ENCODE measurements around the gene MRTFB. TPM values are rescaled to one million over a fixed set of nuclear protein-coding genes. Genes with fewer than 3 reads are reported as not detected.
"Not testable (repeated sequence)": the region's sequence is repeated elsewhere in the genome, so short reads cannot be mapped to it uniquely, and the experiment has no call there.

Gene MRTFB
- total and polyA plus RNA-seq, 11 donors, result 8.0 to 38.3 (median 25.3) TPM

- Histone ChIP-seq H3K27me3 (no peaks in the 10 kb centered on the region), H3K4me3 (no peak overlapping the region), H3K4me1 (peaks cover 0 to 53% (median 20%) of the 10 kb centered on the region in 12 donors), H3K9me3 (no peaks in the 10 kb centered on the region), H3K27ac (peak overlapping the region in 5 of 12 donors; percentile 8 to 48 (median 17)), H3K36me3 (no peaks in the 10 kb centered on the region)
- no peak for TF ChIP-seq POLR2A (IDR thresholded peaks at IDR 0.05)
- no peak for TF ChIP-seq CTCF (IDR thresholded peaks at IDR 0.05)
- peak in 1 of 5 donors; percentile 25 for DNase-seq
- WGBS, 4 donors, result 63 to 77% (median 68%) methylated on average over 4 of the region's 4 CpGs
- ATAC-seq, result peak; percentile 61 to 87 (median 64)
- intact Hi-C loops (cut with DNase I), result loop anchor here in 6 of 10 donors (5.0 to 10.0 kb wide), 5 partner anchors 38 to 256 kb away; partner anchors contain the start of genes ERCC4 (in 2 of the 6) and MRTFB (in 2 of the 6)
Measured at GRCh38 chr16:14180481-14180944, 109.4 kb downstream of the MRTFB start.

GRCh38 chr16:14181371-14182050 is 110.4 kb downstream of the MRTFB start:
- intact Hi-C loops (cut with DNase I), result loop anchor here in 6 of 10 donors (5.0 to 10.0 kb wide), 5 partner anchors 39 to 257 kb away; partner anchors contain the start of genes ERCC4 (in 2 of the 6) and MRTFB (in 2 of the 6)
- H3K27me3 ChIP-seq, result no peaks in the 10 kb centered on the region
- H3K27ac ChIP-seq, result no peak overlapping the region
- H3K9me3 ChIP-seq, result no peaks in the 10 kb centered on the region
- DNase-seq (no peak), ATAC-seq (peak in 1 of 4 donors; percentile 42)
- TF ChIP-seq POLR2A (IDR thresholded peaks at IDR 0.05) (no peak), CTCF (IDR thresholded peaks at IDR 0.05) (no peak)
- no peaks in the 10 kb centered on the region for H3K36me3 ChIP-seq
- H3K4me3 ChIP-seq, result no peak overlapping the region
- H3K4me1 ChIP-seq, result peaks cover 0 to 61% (median 26%) of the 10 kb centered on the region in 12 donors
- WGBS, 4 donors, result 63 to 71% (median 64%) methylated on average over 2 of the region's 2 CpGs

GRCh38 chr16:14182999-14183398 is 111.9 kb downstream of the MRTFB start:
- H3K4me3 ChIP-seq, result no peak overlapping the region
- intact Hi-C loops (cut with DNase I), result loop anchor here in 6 of 10 donors (5.0 to 10.0 kb wide), 5 partner anchors 41 to 258 kb away; partner anchors contain the start of genes ERCC4 (in 2 of the 6) and MRTFB (in 2 of the 6)
- DNase-seq (no peak), ATAC-seq (no peak)
- no peaks in the 10 kb centered on the region for H3K36me3 ChIP-seq
- H3K9me3 ChIP-seq, result no peaks in the 10 kb centered on the region
- peaks cover 0 to 69% (median 28%) of the 10 kb centered on the region in 12 donors for H3K4me1 ChIP-seq
- WGBS, 4 donors, result 93 to 99% (median 96%) methylated on average over 1 of the region's 1 CpG
- H3K27me3 ChIP-seq, result no peaks in the 10 kb centered on the region
- TF ChIP-seq POLR2A (IDR thresholded peaks at IDR 0.05) (no peak), CTCF (IDR thresholded peaks at IDR 0.05) (no peak)
- H3K27ac ChIP-seq, result no peak overlapping the region

GRCh38 chr16:14183962-14184361 is 112.8 kb downstream of the MRTFB start:
- not testable (repeated sequence) for H3K36me3 ChIP-seq, H3K27me3 ChIP-seq, DNase-seq, H3K9me3 ChIP-seq, H3K27ac ChIP-seq, H3K4me3 ChIP-seq, ATAC-seq
- peaks cover 0 to 69% (median 30%) of the 10 kb centered on the region in 12 donors for H3K4me1 ChIP-seq
- intact Hi-C loops (cut with DNase I), result loop anchor here in 7 of 10 donors (2.0 to 10.0 kb wide), 6 partner anchors 42 to 263 kb away; partner anchors contain the start of genes ERCC4 (in 3 of the 7) and MRTFB (in 2 of the 7)
- 68 to 80% (median 74%) methylated on average over 6 of the region's 6 CpGs for WGBS, 4 donors
